Spinal cord (tissue), 10 donors: ENCODE measurements around the gene KNDC1. TPM values are rescaled to one million over a fixed set of nuclear protein-coding genes. Genes with fewer than 3 reads are reported as not detected.
"Not testable (repeated sequence)": the region's sequence is repeated elsewhere in the genome, so short reads cannot be mapped to it uniquely, and the experiment has no call there.

ENCODE experiments used
- DNase-seq, 6 donors: peaks; one replicate each; pipeline versions ENCODE4 v3.0.0 to v3.0.0-alpha.2; 2013 to 2015; ENCODE audit warnings: low spot score in 6 of 6, low read depth in 4 of 6
- H3K27ac ChIP-seq: one replicate; pipeline ENCODE4 v1.5.1; 2013; ENCODE audit warnings: low read depth, low read length, control low read depth
- H3K27me3 ChIP-seq: one replicate; pipeline ENCODE4 v1.6.1; 2013; ENCODE audit warnings: low read length; ENCODE audit not compliant: control insufficient read depth, insufficient read depth
- H3K36me3 ChIP-seq: one replicate; pipeline ENCODE4 v1.6.1; 2013; ENCODE audit warnings: low read length; ENCODE audit not compliant: control insufficient read depth, insufficient read depth
- H3K4me1 ChIP-seq: one replicate; pipeline ENCODE4 v1.6.1; 2013; ENCODE audit warnings: low read length; ENCODE audit not compliant: control insufficient read depth, insufficient read depth
- H3K4me3 ChIP-seq: one replicate; pipeline ENCODE4 v1.5.1; 2013; ENCODE audit warnings: low read depth, low read length, control low read depth
- H3K9me3 ChIP-seq: one replicate; pipeline ENCODE4 v1.6.1; 2013; ENCODE audit warnings: low read length; ENCODE audit not compliant: control insufficient read depth, insufficient read depth
- WGBS: methylation state at CpG from one replicate; pipeline ENCODE4 v1.1.5; 2013; ENCODE audit warnings: missing lambda C conversion rate; ENCODE audit not compliant: insufficient coverage; 5-methylcytosine and 5-hydroxymethylcytosine counted together
- polyA plus RNA-seq, 2 donors: library from polyadenylated mRNA; unstranded; fragments of 120-200 nt; gene quantifications; one replicate each; pipeline ENCODE4 v1.2.1, GENCODE V29; 2013; ENCODE audit not compliant: insufficient read length in 2 of 2
- total RNA-seq, 2 donors: library from RNA; depleted of rRNA in 1 of 2; stranded (reverse); fragments of 120-200 nt in 1 of 2; fragments of >200 nt in 1 of 2; gene quantifications; one replicate each; pipeline versions ENCODE4 v1.2.3 to v1.2.4, GENCODE V29; 2013 to 2014
- donor health status: healthy.

Gene KNDC1
- total and polyA plus RNA-seq, 4 donors, result 8.3 to 35.8 (median 23.5) TPM

DNA sequence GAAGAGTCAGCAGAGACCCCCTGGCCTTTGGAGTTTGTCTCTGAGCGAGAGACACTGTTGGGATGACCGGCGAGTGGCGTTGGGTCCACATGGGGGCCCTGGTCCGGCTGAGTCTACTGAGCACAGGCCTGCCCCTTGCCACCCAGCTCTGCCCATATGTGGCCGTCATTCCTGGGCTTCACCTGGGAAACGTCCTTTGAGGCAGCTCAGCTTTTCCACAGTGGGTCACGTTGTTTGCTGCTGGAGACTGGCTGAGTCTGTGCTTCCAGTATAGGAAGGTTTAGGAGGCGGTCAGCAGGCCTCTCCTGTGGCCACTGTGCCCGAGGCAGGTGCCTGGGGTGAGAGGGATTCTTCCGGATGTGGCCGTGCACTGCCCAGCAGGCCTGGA lies 99.6 kb downstream of the KNDC1 start:
- Histone ChIP-seq H3K9me3 (no peaks in the 10 kb centered on the region), H3K27me3 (peaks cover 12% of the 10 kb centered on the region), H3K36me3 (peaks cover 4% of the 10 kb centered on the region), H3K4me1 (peaks cover 55% of the 10 kb centered on the region), H3K4me3 (no peak overlapping the region), H3K27ac (no peak overlapping the region)
- WGBS, result 42% methylated on average over 12 of the region's 12 CpGs
- no peak for DNase-seq

DNA sequence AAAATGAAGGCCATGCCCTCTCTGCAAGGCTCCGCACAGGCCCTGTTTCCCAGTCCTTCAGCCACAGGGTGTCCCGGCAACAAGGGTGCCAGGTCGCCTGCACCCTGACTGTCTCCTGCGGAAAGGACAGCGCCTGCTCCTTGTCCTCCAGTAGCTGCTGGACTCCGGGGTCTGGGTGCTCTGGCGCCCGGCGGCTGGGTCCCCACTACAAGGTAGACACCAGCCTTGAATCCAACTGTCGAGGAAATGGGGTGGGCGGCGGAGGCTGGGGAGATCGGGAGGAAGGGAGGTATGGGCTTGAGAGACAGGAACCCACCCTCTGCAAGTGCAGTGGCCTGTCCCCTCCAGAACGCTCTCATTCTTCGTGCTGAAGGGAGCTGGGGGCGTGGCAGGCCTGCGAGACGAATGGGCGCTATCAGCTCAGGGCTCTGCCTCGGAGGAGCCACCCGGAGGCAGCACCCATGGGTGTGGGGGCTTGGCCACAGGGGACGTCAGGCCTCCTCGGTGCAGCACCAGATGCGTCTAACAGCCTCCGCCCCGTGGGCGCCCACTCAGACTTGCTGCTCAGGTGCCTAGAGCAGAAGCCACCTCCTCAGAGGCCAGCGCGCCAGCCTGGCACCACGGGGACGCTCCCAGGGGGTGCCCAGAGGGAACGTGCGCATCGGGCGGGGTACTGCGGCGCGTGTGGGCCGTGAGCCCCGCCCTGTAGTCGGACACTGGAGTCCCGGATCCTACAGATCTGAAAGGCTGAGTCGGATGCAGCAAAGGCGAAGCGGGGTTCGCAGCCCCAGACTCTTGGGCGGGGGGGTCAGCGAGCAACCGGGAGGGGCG lies 101.1 kb downstream of the KNDC1 start:
- H3K4me1 ChIP-seq, result peaks cover 55% of the 10 kb centered on the region

DNA sequence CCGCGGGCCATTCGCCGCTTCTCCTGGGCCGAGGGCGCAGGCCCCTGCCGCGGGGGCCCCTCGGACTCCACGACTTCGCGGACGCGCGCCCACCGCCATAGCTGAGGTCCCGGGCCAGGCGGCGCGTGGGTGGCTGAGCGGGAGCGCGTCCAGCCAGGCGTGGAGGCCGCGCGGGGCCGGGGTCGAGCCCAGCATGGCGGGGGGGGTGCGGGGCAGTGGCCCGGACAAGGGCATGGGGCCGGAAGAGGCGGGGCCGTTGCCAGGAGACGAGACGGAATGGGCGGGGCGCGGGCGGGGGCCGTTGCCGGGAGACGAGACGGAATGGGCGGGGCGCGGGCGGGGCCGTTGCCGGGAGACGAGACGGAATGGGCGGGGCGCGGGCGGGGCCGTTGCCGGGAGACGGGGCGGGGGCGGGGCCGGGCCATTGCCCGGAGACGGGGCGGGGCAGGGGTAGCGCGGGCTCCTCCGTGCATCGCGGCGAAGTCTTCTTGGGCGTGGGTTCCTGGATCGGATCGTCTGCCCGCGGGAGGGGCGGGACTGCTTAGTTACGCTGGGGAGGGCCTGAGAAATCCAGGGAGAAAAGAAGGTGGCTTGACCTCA lies 101.8 kb downstream of the KNDC1 start:
- no peak overlapping the region for H3K27ac ChIP-seq

More for the DNA sequence above, 101.1 kb downstream of the KNDC1 start:
- DNase-seq, result peak in 2 of 6 donors; percentile 49 to 63
- Histone ChIP-seq H3K4me3 (peak overlapping the region; percentile 20), H3K36me3 (peaks cover 6% of the 10 kb centered on the region), H3K27ac (no peak overlapping the region), H3K27me3 (peaks cover 12% of the 10 kb centered on the region), H3K9me3 (no peaks in the 10 kb centered on the region)
- 26% methylated on average over 45 of the region's 50 CpGs for WGBS

DNA sequence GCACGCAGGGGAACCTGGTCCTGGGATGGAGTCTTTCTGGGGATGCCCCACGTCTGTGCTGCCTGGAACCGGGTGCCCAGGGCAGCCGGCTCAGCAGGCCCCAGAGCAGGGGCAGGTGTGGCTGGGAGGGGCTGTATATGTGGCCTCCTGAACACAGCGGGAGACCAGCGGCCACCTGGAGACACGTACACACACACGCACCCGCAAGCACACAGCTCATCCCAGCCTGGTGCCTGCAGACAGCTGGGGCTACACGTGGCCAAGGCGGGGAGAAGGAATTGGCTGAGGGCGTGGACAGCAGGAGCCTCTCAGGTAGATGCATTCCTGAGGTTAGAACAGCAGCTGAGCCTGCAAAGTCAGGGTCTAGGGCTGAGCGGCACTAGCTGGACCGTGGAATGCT lies 102.7 kb downstream of the KNDC1 start:
- H3K4me3 ChIP-seq, result peak overlapping the region; percentile 36
- DNase-seq, result peak in 1 of 6 donors; percentile 42
- peaks cover 50% of the 10 kb centered on the region for H3K4me1 ChIP-seq
- 75% methylated on average over 14 of the region's 14 CpGs for WGBS
- no peaks in the 10 kb centered on the region for H3K9me3 ChIP-seq
- peaks cover 22% of the 10 kb centered on the region for H3K36me3 ChIP-seq
- H3K27ac ChIP-seq, result no peak overlapping the region
- H3K27me3 ChIP-seq, result peaks cover 5% of the 10 kb centered on the region

More for the DNA sequence above, 101.8 kb downstream of the KNDC1 start:
- H3K9me3 ChIP-seq, result no peaks in the 10 kb centered on the region
- DNase-seq, result peak in 4 of 6 donors; percentile 38 to 85 (median 64)
- H3K4me1 ChIP-seq, result peaks cover 55% of the 10 kb centered on the region
- under 1% methylated on average over 58 of the region's 79 CpGs for WGBS
- peaks cover 12% of the 10 kb centered on the region for H3K27me3 ChIP-seq
- peak overlapping the region; percentile 36 for H3K4me3 ChIP-seq
- H3K36me3 ChIP-seq, result peaks cover 13% of the 10 kb centered on the region

DNA sequence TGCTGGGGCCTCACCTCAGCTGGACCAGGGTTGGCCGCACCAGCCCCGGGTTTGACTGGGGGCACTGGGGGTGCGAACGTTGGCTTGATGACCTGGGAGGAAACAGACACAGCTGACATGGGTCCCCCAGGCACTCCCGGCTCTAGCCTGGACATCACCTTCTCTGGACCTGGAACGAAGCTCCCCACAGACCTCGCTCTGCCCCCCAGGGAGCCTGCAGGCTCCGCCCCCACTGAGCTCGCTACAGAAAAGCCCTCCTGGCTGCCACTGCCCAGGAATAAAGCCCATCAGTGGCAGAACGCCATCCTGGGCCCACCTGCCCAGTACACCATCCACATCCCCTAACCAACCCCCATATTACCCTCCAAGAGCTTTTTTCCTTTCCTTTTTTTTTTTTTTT lies 103.7 kb downstream of the KNDC1 start:
- WGBS, result 78% methylated on average over 10 of the region's 10 CpGs
- DNase-seq, result no peak
- Histone ChIP-seq H3K27ac (no peak overlapping the region), H3K4me3 (no peak overlapping the region), H3K4me1 (peaks cover 40% of the 10 kb centered on the region), H3K36me3 (peaks cover 32% of the 10 kb centered on the region), H3K27me3 (no peaks in the 10 kb centered on the region), H3K9me3 (no peaks in the 10 kb centered on the region)

DNA sequence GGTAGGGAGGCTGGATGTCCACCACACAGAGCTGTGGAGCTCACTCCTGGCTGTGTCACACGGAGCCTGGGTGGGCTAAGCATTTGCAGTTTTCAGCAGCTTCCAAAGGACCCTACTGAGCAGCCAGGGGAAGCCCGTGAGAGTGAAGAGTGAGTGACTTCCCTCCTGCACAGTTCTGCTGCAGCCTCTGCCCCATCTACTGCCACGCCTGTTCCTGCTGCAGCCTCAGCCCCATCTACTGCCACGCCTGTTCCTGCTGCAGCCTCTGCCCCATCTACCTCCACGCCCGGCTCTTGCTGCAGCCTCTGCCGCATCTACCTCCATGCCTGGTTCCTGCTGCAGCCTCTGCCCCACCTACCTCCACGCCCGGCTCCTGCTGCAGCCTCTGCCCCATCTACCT lies 104.4 kb downstream of the KNDC1 start:
- Histone ChIP-seq H3K9me3 (no peaks in the 10 kb centered on the region), H3K36me3 (peaks cover 40% of the 10 kb centered on the region), H3K27ac (no peak overlapping the region), H3K4me1 (peaks cover 32% of the 10 kb centered on the region), H3K4me3 (no peak overlapping the region), H3K27me3 (no peaks in the 10 kb centered on the region)
- WGBS, result 87% methylated on average over 9 of the region's 9 CpGs
- no peak for DNase-seq

DNA sequence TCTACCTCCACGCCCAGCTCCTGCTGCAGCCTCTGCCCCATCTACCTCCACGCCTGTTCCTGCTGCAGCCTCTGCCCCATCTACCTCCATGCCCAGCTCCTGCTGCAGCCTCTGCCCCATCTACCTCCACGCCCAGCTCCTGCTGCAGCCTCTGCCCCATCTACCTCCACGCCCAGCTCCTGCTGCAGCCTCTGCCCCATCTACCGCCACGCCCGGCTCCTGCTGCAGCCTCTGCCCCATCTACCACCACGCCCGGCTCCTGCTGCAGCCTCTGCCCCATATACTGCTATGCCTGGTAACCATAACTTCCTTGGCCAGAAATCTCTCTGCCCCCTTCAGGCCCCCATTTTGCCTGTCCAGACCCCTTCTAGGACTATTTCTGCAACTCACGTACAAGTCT lies 105.0 kb downstream of the KNDC1 start:
- DNase-seq, H3K27me3 ChIP-seq, H3K4me3 ChIP-seq, H3K9me3 ChIP-seq, H3K27ac ChIP-seq: not testable (repeated sequence)
- Histone ChIP-seq H3K36me3 (peaks cover 46% of the 10 kb centered on the region), H3K4me1 (peaks cover 27% of the 10 kb centered on the region)
- WGBS, result 86% methylated on average over 8 of the region's 10 CpGs

DNA sequence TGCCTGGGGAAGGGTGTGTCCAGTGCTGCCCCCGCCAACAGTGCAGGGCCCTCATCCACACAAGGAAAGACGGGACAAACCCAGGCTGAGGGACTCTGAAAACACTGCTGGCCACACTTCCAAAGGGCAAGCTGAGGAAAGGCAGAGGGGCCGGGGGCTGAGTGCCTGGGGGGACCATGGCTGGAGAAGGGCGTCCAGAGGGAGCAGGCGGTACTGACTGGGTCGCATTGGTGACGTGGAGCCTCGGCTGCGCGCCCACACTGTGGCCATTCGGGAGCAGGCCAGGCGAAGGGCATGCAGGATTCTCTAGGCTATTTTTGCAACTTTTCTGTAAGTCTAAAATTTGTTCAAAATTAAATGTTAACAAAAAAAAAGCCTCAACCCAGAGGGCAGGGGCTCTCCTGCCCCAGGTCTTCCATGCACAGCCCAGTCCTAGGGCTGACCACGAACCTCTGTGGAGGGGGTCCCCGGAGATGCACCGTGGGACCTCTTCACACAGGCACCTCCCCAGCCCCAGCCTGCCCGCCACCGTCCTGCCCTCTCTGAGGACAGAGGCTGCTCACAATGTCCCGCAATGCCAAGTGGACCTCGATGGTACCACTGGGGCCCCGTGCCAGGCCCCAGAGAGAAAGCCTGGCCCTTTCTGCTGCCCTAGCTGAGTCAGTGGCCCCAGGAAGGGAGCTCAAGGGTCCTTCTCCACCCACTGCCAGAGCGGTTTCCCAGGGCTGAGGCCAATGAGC lies 106.2 kb downstream of the KNDC1 start:
- H3K4me1 ChIP-seq, result peaks cover 15% of the 10 kb centered on the region
- 91% methylated on average over 16 of the region's 21 CpGs for WGBS
- no peak overlapping the region for H3K27ac ChIP-seq
- no peak overlapping the region for H3K4me3 ChIP-seq
- no peak for DNase-seq
- no peaks in the 10 kb centered on the region for H3K27me3 ChIP-seq
- no peaks in the 10 kb centered on the region for H3K9me3 ChIP-seq
- peaks cover 57% of the 10 kb centered on the region for H3K36me3 ChIP-seq

DNA sequence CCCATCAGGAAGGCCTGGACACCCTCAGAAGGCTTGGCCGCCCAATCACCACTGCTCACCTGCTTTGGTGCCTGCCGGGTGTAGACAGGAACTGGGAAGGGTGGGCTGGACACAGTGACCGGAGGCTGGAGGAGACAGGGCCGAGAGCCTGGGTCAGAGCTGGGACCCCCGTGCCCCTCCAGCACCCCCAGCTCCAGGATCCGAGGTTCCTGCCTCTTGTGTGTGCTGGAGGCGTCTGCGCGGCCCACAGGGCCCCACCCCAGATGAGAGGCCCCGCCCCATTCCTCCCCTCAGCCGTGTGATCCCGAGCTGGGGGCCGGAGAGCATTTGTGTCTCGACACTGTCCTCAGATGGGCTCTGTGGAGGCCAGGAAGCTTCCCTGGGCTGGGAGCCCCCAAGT lies 107.3 kb downstream of the KNDC1 start:
- Histone ChIP-seq H3K4me3 (no peak overlapping the region), H3K9me3 (no peaks in the 10 kb centered on the region), H3K36me3 (peaks cover 66% of the 10 kb centered on the region), H3K27me3 (no peaks in the 10 kb centered on the region), H3K27ac (no peak overlapping the region), H3K4me1 (peaks cover 8% of the 10 kb centered on the region)
- DNase-seq, result no peak
- 65% methylated on average over 12 of the region's 14 CpGs for WGBS
